Left lung (tissue), 10 donors: Measurements from ENCODE around the gene ATP10B. TPM values are rescaled to one million over a fixed set of nuclear protein-coding genes. Genes with fewer than 3 reads are reported as not detected.

Experiments used
- ATAC-seq: fragments of 200-7000 bp; cut with Tn5 transposase; one replicate; pipeline ENCODE4 v1.9.1; 2020; ENCODE audit warnings: moderate library complexity
- DNase-seq, 4 donors: peaks; one replicate each; pipeline ENCODE4 v3.0.0-alpha.2; 2013 to 2020
- H3K27ac ChIP-seq, 2 donors: fragments of 200-600 bp; sonication (generic) in 1 of 2; one replicate each; pipeline versions ENCODE4 v1.5.0 to v1.8.0; 2020 to 2021
- H3K27me3 ChIP-seq, 2 donors: fragments of 200-600 bp; sonication (generic) in 1 of 2; one replicate each; pipeline versions ENCODE4 v1.5.0 to v1.8.0; 2020 to 2021
- H3K36me3 ChIP-seq, 2 donors: fragments of 200-600 bp; sonication (generic) in 1 of 2; one replicate each; pipeline versions ENCODE4 v1.5.0 to v1.8.0; 2020 to 2021
- H3K4me1 ChIP-seq, 2 donors: fragments of 200-600 bp; one replicate each; pipeline ENCODE4 v1.8.0; 2021
- H3K4me3 ChIP-seq, 2 donors: fragments of 200-600 bp; sonication (generic) in 1 of 2; one replicate each; pipeline versions ENCODE4 v1.5.0 to v1.8.0; 2020 to 2021; ENCODE audit warnings: mild to moderate bottlenecking in 1 of 2
- H3K9me3 ChIP-seq, 2 donors: fragments of 200-600 bp; sonication (generic) in 1 of 2; one replicate each; pipeline versions ENCODE4 v1.5.0 to v1.8.0; 2020 to 2021
- intact Hi-C, 2 donors: fragments of 100-400 bp; cut with DNase I; formaldehyde crosslinking; loops; one replicate each; pipeline versions ENCODE4 v1.11.2 to v1.14.2; 2022
- polyA plus RNA-seq, 6 donors: library from polyadenylated mRNA; unstranded; fragments of 120-200 nt; gene quantifications; one replicate each; pipeline ENCODE4 v1.2.1, GENCODE V29; 2013; ENCODE audit not compliant: insufficient read length in 6 of 6
- total RNA-seq, 2 donors: library from RNA; stranded (reverse); fragmentation: NEBNext Ultra II Directional; extraction: Animal tissue kit (Norgen Biotek cat#: 25700); gene quantifications; one replicate each; pipeline ENCODE4 v1.2.1, GENCODE V29; 2021
- TF ChIP-seq, protein P1 (sequence below), 2 donors: fragments of 200-600 bp; sonication (generic) in 1 of 2; IDR thresholded peaks; one replicate each; pipeline versions ENCODE4 v1.5.0 to v1.8.0; 2021; ENCODE audit warnings: antibody characterized with exemption in 2 of 2
- donor health status: DM: no; HTN: yes; CAD: no.
- donor health status: DM: no; HTN: no; CAD: no.

ATP10B gene
- total and polyA plus RNA-seq, 8 donors, result 0.09 to 0.55 (median 0.37) TPM

DNA sequence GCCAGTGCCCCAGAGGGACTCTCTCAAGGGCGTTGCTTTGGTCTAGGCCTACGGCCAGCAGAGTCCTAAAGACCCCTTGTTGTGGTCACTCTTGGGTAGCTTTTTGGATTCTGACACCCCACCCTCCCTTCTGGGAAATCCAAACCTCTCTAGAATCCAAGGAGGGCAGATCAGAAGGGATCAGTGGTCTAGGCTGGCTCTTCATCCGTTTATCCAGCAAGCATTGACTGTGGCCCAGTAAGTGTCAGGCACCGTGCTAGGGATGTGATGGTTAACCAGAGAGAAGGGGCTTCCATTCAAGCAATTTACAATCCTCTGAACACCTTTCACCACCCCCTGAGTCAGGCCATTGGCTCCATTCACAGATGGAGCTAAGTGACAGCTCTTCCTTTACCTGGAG, 249.3 kb downstream of the ATP10B start:
- H3K4me1 ChIP-seq, result no peaks in the 10 kb centered on the region
- H3K4me3 ChIP-seq, result no peak overlapping the region
- no peak overlapping the region for H3K27ac ChIP-seq
- H3K36me3 ChIP-seq, result no peaks in the 10 kb centered on the region
- no peak for DNase-seq
- TF ChIP-seq, protein P1, sequence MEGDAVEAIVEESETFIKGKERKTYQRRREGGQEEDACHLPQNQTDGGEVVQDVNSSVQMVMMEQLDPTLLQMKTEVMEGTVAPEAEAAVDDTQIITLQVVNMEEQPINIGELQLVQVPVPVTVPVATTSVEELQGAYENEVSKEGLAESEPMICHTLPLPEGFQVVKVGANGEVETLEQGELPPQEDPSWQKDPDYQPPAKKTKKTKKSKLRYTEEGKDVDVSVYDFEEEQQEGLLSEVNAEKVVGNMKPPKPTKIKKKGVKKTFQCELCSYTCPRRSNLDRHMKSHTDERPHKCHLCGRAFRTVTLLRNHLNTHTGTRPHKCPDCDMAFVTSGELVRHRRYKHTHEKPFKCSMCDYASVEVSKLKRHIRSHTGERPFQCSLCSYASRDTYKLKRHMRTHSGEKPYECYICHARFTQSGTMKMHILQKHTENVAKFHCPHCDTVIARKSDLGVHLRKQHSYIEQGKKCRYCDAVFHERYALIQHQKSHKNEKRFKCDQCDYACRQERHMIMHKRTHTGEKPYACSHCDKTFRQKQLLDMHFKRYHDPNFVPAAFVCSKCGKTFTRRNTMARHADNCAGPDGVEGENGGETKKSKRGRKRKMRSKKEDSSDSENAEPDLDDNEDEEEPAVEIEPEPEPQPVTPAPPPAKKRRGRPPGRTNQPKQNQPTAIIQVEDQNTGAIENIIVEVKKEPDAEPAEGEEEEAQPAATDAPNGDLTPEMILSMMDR (IDR thresholded peaks at IDR 0.05), result no peak
- no peak for ATAC-seq
- no peaks in the 10 kb centered on the region for H3K27me3 ChIP-seq
- no peaks in the 10 kb centered on the region for H3K9me3 ChIP-seq
- intact Hi-C loops, result no loop called here

DNA sequence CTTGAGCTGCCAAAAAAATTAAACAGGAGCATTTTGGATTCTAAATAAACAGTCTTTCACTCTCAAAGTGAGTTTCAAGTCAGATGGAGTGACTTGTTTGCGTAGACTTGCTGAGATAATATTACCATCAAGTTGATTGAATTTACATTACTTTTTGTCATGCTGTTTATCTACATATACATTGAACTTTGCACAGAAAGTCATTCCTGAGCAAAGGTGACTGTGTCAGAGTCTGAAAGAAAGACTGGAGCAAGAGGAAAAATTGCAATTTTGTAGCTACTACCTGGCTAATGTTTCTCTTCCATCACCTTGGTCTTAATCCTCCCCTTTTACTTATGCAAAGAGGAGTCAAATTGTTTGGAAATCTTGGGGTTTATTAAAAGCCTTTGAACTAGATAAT, 251.0 kb downstream of the ATP10B start:
- TF ChIP-seq, protein P1 (IDR thresholded peaks at IDR 0.05), result no peak
- Histone ChIP-seq H3K27me3 (no peaks in the 10 kb centered on the region), H3K27ac (no peak overlapping the region), H3K4me1 (no peaks in the 10 kb centered on the region), H3K36me3 (no peaks in the 10 kb centered on the region), H3K9me3 (no peaks in the 10 kb centered on the region), H3K4me3 (no peak overlapping the region)
- ATAC-seq (no peak), DNase-seq (no peak)
- intact Hi-C loops, result no loop called here

DNA sequence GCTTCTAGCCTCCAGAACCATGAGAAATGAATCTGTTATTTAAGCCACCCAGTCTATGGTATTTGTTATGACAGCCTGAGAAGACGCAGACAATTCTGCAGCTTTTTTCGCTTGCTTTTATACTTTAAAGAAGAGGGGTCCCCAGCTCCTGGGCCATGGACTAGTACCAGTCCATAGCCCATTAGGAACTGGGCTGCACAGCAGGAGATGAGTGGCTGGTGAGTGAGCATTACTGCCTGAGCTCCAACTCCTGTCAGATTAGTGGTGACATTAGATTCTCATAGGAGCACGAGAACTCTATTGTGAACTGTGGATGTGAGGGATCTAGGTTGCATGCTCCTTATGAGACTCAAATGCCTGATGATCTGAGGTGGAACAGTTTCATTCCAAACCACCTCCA, 278.7 kb downstream of the ATP10B start:
- H3K9me3 ChIP-seq, result peaks cover 0 to 2% of the 10 kb centered on the region in 2 donors
- H3K4me1 ChIP-seq, result no peaks in the 10 kb centered on the region
- TF ChIP-seq, protein P1 (IDR thresholded peaks at IDR 0.05), result no peak
- ATAC-seq (no peak), DNase-seq (no peak)
- H3K27ac ChIP-seq, result no peak overlapping the region
- intact Hi-C loops, result no loop called here
- H3K27me3 ChIP-seq, result no peaks in the 10 kb centered on the region
- H3K4me3 ChIP-seq, result no peak overlapping the region
- no peaks in the 10 kb centered on the region for H3K36me3 ChIP-seq

DNA sequence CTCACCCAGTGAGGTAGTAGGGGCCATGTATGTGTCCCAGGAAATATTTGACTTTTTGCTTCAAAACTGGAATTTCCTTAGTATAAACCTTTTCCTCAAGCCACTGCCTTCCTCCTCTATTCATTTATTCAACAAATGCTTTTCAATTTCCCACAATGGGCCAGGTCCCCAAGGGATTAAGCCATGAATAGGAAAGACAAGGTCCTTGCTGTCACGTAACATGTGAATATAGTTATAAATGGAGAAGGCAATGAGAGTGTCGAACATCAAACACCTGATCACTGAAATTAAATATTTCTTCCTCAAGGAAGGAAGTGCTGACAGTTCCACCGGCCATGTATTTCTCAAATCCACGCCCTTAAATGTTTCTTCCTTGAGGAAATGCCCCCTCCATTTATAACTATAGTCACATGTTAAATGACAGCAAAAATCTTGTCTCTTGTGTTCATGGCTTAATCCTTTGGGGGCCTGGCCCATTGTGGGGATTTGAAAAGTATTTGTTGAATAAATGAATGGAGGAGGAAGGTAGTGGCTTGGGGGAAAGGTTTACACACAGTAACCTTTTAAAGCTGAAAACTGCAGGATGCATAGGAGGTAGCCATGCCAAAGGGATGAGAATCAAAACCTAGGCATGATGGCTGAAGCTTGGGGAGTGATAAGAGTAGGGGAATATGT, 284.8 kb downstream of the ATP10B start:
- intact Hi-C loops, result no loop called here
- Histone ChIP-seq H3K4me1 (no peaks in the 10 kb centered on the region), H3K36me3 (no peaks in the 10 kb centered on the region), H3K27ac (no peak overlapping the region), H3K4me3 (no peak overlapping the region), H3K27me3 (no peaks in the 10 kb centered on the region), H3K9me3 (no peaks in the 10 kb centered on the region)
- ATAC-seq, result no peak
- TF ChIP-seq, protein P1 (IDR thresholded peaks at IDR 0.05), result no peak
- DNase-seq, result no peak

DNA sequence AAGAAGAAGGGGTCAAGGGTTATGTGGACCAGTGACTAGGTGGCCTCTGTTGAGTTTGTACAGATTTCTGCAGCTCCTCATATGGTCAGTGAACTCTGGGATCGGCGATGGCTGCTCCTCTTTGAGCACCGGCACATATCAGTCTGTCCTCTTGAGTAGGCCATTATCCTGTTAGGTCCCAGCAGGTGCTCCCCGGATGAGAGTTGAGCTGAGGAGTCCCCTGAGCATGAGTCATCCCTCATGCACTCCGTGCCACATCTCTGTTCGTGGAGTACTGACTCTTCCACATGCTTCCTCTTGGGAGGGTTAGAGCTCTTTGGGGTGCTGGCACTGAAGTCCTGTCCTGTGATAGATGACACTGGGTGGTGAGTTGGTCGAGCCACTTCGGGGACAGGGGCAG, 286.6 kb downstream of the ATP10B start:
- TF ChIP-seq, protein P1 (IDR thresholded peaks at IDR 0.05), result no peak
- no peak overlapping the region for H3K27ac ChIP-seq

More for the DNA sequence above, 286.6 kb downstream of the ATP10B start:
- intact Hi-C loops, result no loop called here
- Histone ChIP-seq H3K27me3 (no peaks in the 10 kb centered on the region), H3K4me1 (no peaks in the 10 kb centered on the region), H3K4me3 (no peak overlapping the region), H3K36me3 (no peaks in the 10 kb centered on the region), H3K9me3 (no peaks in the 10 kb centered on the region)
- no peak for ATAC-seq
- DNase-seq, result no peak
